K562 (cell line): Measurements from ENCODE around the gene LAMP1. TPM values are rescaled to one million over a fixed set of nuclear protein-coding genes. Genes with fewer than 3 reads are reported as not detected.
"Not testable (repeated sequence)": the region's sequence is repeated elsewhere in the genome, so short reads cannot be mapped to it uniquely, and the experiment has no call there.

Source experiments
- ATAC-seq: fragments of 200-7000 bp; cut with Tn5 transposase; 3 replicates; pipeline ENCODE4 v1.9.1; 2020; ENCODE audit warnings: moderate library complexity
- BruUV-seq: library from RNA; stranded (reverse); fragments of 400-500 nt; replicated peaks from 2 replicates; lab custom pipeline; 2021; lab: Mats Ljungman, UMichigan
- CTCF ChIA-PET: fragments of 300-600 bp; formaldehyde crosslinking; extraction: SDS; loops from one replicate; lab custom pipeline; 2021; ENCODE audit warnings: low intra/inter-chr PET ratio; lab: Yijun Ruan, JAX
- POLR2A ChIA-PET: fragments of 300-600, 350-650 bp; sonication (Branson Sonifier 250); formaldehyde crosslinking; extraction: SDS; loops from one replicate; lab custom pipeline; 2021; ENCODE audit warnings: antibody characterized with exemption, inconsistent platforms; lab: Yijun Ruan, JAX
- DNase-seq, 4 experiments: peaks; one replicate each; pipeline versions ENCODE4 v3.0.0 to v3.0.0-alpha.2; 2011 to 2018; ENCODE audit warnings: low spot score in 3 of 4, mixed read lengths in 3 of 4; ENCODE audit errors: extremely low read depth in 1 of 4
- FAIRE-seq: peaks from 2 replicates; lab custom pipeline; 2011; peaks lifted over from hg19 to GRCh38; lab: Jason Lieb, UNC
- H2AFZ ChIP-seq: 2 replicates; pipeline ENCODE4 v1.6.0; 2011; ENCODE audit warnings: low read depth, low read length, control low read depth, inconsistent platforms
- H3K27ac ChIP-seq: fragments of 200-600 bp; 3 replicates; pipeline ENCODE4 v1.8.0; 2011; ENCODE audit warnings: low read depth, mild to moderate bottlenecking, control low read depth, inconsistent platforms, low read length, moderate library complexity, mixed read lengths; ENCODE audit errors: extremely low read depth
- H3K27me3 ChIP-seq, 2 experiments: fragments of 300-600 bp in 1 of 2; 2 replicates in 1 of 2; 3 replicates in 1 of 2; pipeline versions ENCODE4 v1.6.0 to v1.8.0; 2011; ENCODE audit warnings: inconsistent platforms in 2 of 2, low read length in 2 of 2, mild to moderate bottlenecking in 1 of 2, mixed read lengths in 1 of 2, moderate library complexity in 1 of 2; ENCODE audit not compliant: control insufficient read depth in 2 of 2, insufficient read depth in 2 of 2
- H3K36me3 ChIP-seq: fragments of 300-600 bp; 3 replicates; pipeline ENCODE4 v1.8.0; 2011; ENCODE audit warnings: mild to moderate bottlenecking, low read length, inconsistent platforms; ENCODE audit not compliant: control insufficient read depth, insufficient read depth
- H3K4me1 ChIP-seq, 2 experiments: fragments of 200-600 bp in 1 of 2; replicated peaks in 1 of 2; 2 replicates in 1 of 2; 3 replicates in 1 of 2; pipeline versions ENCODE4 v1.5.1 to v1.8.0; 2011; ENCODE audit warnings: inconsistent platforms in 2 of 2, low read length in 2 of 2, mild to moderate bottlenecking in 1 of 2, mixed read lengths in 1 of 2, moderate library complexity in 1 of 2; ENCODE audit not compliant: control insufficient read depth in 2 of 2, insufficient read depth in 2 of 2
- H3K4me2 ChIP-seq: 2 replicates; pipeline ENCODE4 v1.6.1; 2011; ENCODE audit warnings: low read length, control low read depth, inconsistent platforms, mixed read lengths; ENCODE audit not compliant: insufficient read depth
- H3K4me3 ChIP-seq: fragments of 200-600 bp; sonication (generic), shearing (Covaris generic); 2 replicates; pipeline ENCODE4 v1.5.1; 2016; ENCODE audit warnings: control low read depth, inconsistent platforms
- H3K79me2 ChIP-seq: fragments of 200-600 bp; 3 replicates; pipeline ENCODE4 v1.8.0; 2011; ENCODE audit warnings: low read length, inconsistent platforms; ENCODE audit not compliant: control insufficient read depth, insufficient read depth
- H3K9ac ChIP-seq, 2 experiments: 2 replicates each; pipeline versions ENCODE4 v1.6.0 to v1.6.1; 2011; ENCODE audit warnings: low read depth in 2 of 2, low read length in 2 of 2, control low read depth in 1 of 2, inconsistent platforms in 1 of 2, mild to moderate bottlenecking in 1 of 2, mixed read lengths in 1 of 2; ENCODE audit not compliant: insufficient read depth in 1 of 2
- H3K9me1 ChIP-seq: one replicate; pipeline ENCODE4 v1.6.0; 2011; ENCODE audit warnings: inconsistent platforms, mild to moderate bottlenecking, low read length, moderate library complexity; ENCODE audit not compliant: control insufficient read depth, insufficient read depth
- H3K9me3 ChIP-seq: replicated peaks from 2 replicates; pipeline ENCODE4 v1.5.1; 2011; ENCODE audit warnings: low read depth, low read length, inconsistent platforms; ENCODE audit not compliant: control insufficient read depth, insufficient read depth
- H4K20me1 ChIP-seq: replicated peaks from 2 replicates; pipeline ENCODE4 v1.6.1; 2011; ENCODE audit warnings: low read length, inconsistent platforms, mixed read lengths; ENCODE audit not compliant: control insufficient read depth, insufficient read depth
- CHD4 ChIP-seq: fragments of 200-600 bp; sonication (generic); IDR thresholded peaks from 3 replicates; pipeline ENCODE4 v1.6.1; 2012; ENCODE audit warnings: low read depth, mild to moderate bottlenecking, mixed read lengths, low read length, inconsistent platforms; ENCODE audit not compliant: insufficient read depth, insufficient replicate concordance, poor library complexity, severe bottlenecking
- EP400 ChIP-seq: fragments of 450-650 bp; IDR thresholded peaks from 2 replicates; pipeline ENCODE4 v1.6.1; 2017; ENCODE audit warnings: antibody characterized with exemption, mild to moderate bottlenecking, moderate library complexity
- ESRRA ChIP-seq: fragments of 450-650 bp; IDR thresholded peaks from 2 replicates; pipeline ENCODE4 v1.6.1; 2014; ENCODE audit warnings: low read depth, mild to moderate bottlenecking, moderate library complexity, borderline replicate concordance
- HNRNPL ChIP-seq: fragments of 200-400 bp; formaldehyde crosslinking; IDR thresholded peaks from 2 replicates; pipeline ENCODE4 v1.6.1; 2017; ENCODE audit warnings: low read depth, mild to moderate bottlenecking, low read length
- MXI1 ChIP-seq: IDR thresholded peaks from 2 replicates; pipeline ENCODE4 v1.6.1; 2011; ENCODE audit warnings: low read depth, mild to moderate bottlenecking, improper control_type of control experiment, low read length
- TAF1 ChIP-seq: IDR thresholded peaks from 2 replicates; pipeline ENCODE4 v1.6.1; 2011; ENCODE audit warnings: mild to moderate bottlenecking, low read length, moderate library complexity; ENCODE audit not compliant: insufficient read depth, control insufficient read depth, severe bottlenecking; ENCODE audit errors: extremely low read depth
- ZBTB9 ChIP-seq: fragments of 450-650 bp; formaldehyde crosslinking; IDR thresholded peaks from 2 replicates; pipeline ENCODE4 v1.4.0; 2020; ENCODE audit warnings: mild to moderate bottlenecking, moderate library complexity
- ZNF253 ChIP-seq: fragments of 250-450 bp; sonication (Bioruptor Pico); conservative IDR thresholded peaks from 2 replicates; pipeline ENCODE4 v1.6.1; 2021; ENCODE audit warnings: mild to moderate bottlenecking
- ZNF408 ChIP-seq: fragments of 250-450 bp; sonication (Bioruptor Pico); IDR thresholded peaks from 2 replicates; pipeline ENCODE4 v1.4.0; 2020; ENCODE audit warnings: low read depth, mild to moderate bottlenecking, moderate library complexity
- WGBS: fragments of 100-300 bp; shearing (Covaris generic); methylation state at CpG from one replicate; pipeline ENCODE4 v1.1.6; 2016; ENCODE audit warnings: low coverage, mixed read lengths; ENCODE audit not compliant: insufficient coverage; ENCODE audit errors: missing lambda C conversion rate; 5-methylcytosine and 5-hydroxymethylcytosine counted together
- in situ Hi-C: fragments of 300-500 bp; cut with MboI; formaldehyde crosslinking; loops from 4 replicates; pipeline ENCODE4 v1.15.0; 2018; ENCODE audit warnings: inconsistent platforms, mixed read lengths
- intact Hi-C: fragments of 100-400 bp; cut with micrococcal nuclease; formaldehyde crosslinking; loops from 2 replicates; pipeline ENCODE4 v1.14.2; 2022
- polyA plus RNA-seq, 8 experiments: library from polyadenylated mRNA; depleted of rRNA in 4 of 8; stranded (reverse) in 5 of 8; unstranded in 3 of 8; fragments of >200 nt; fragmentation: Nextera tagmentation in 2 of 8; fragmentation: Illumina TruSeq in 1 of 8; extraction: Ambion mirVana in 2 of 8; extraction: Trizol in 1 of 8; gene quantifications; 2 replicates each; pipeline versions ENCODE4 v1.2.1 to v1.2.3, GENCODE V29; 2011 to 2014; ENCODE audit warnings: inconsistent platforms in 1 of 8, missing spikeins in 1 of 8
- total RNA-seq, 7 experiments: library from RNA; depleted of rRNA in 6 of 7; stranded (reverse); fragments of >200 nt in 6 of 7; fragmentation: Illumina TruSeq in 2 of 7; extraction: Trizol in 2 of 7; gene quantifications; 2 replicates each; pipeline versions ENCODE4 v1.2.1 to v1.2.3, GENCODE V29; 2011 to 2021; ENCODE audit warnings: low replicate concordance in 1 of 7

LAMP1 gene
- total and polyA plus RNA-seq, 9 of the 15 experiments (the other 6 are each of a cell fraction or from before 2014, with no cell fraction given): 2.2 to 70.1 (median 30.5) TPM

- H3K9ac ChIP-seq: no peak overlapping the region
- FAIRE-seq (no peak), ATAC-seq (no peak), DNase-seq (no peak)
- in situ Hi-C loops (no loop called here), intact Hi-C loops (no loop called here)
- BruUV-seq: no TSS peak
- no peaks in the 10 kb centered on the region for H3K79me2 ChIP-seq
- no peak overlapping the region for H3K4me3 ChIP-seq
- no peaks in the 10 kb centered on the region for H4K20me1 ChIP-seq
- TF ChIP-seq ZNF253: no peak
- no peak for TF ChIP-seq CHD4
- no peak for TF ChIP-seq ZNF408 (CRISPR knock-in tag)
- no peak for TF ChIP-seq MXI1
- TF ChIP-seq HNRNPL: no peak
- no peak for TF ChIP-seq ZBTB9 (CRISPR knock-in tag)
- TF ChIP-seq ESRRA: no peak
- no peak for TF ChIP-seq TAF1
- TF ChIP-seq EP400: no peak
- no peaks in the 10 kb centered on the region for H3K4me1 ChIP-seq
- H3K9me3 ChIP-seq: no peaks in the 10 kb centered on the region
- H3K9me1 ChIP-seq: no peaks in the 10 kb centered on the region
- ChIA-PET CTCF (no interaction called here), POLR2A (no interaction called here)
- H3K4me2 ChIP-seq: no peak overlapping the region
- H2AFZ ChIP-seq: no peak overlapping the region
- H3K27me3 ChIP-seq: no peaks in the 10 kb centered on the region
- no peak overlapping the region for H3K27ac ChIP-seq
- WGBS: 76% methylated on average over 13 of the region's 13 CpGs
- peaks cover 70% of the 10 kb centered on the region for H3K36me3 ChIP-seq
Observed at GRCh38 chr13:113260996-113261395, 36.0 kb upstream of the LAMP1 start.

GRCh38 chr13:113263016-113263415, 34.0 kb upstream of the LAMP1 start:
- H3K4me2 ChIP-seq, H3K9ac ChIP-seq, intact Hi-C loops, ATAC-seq, FAIRE-seq, CTCF ChIA-PET, H3K27ac ChIP-seq, H3K4me3 ChIP-seq, BruUV-seq, H2AFZ ChIP-seq, H3K4me1 ChIP-seq, POLR2A ChIA-PET, H3K27me3 ChIP-seq, H4K20me1 ChIP-seq, H3K9me1 ChIP-seq, in situ Hi-C loops, H3K79me2 ChIP-seq, DNase-seq, H3K9me3 ChIP-seq: not testable (repeated sequence)
- H3K36me3 ChIP-seq: peaks cover 56% of the 10 kb centered on the region
- 90% methylated on average over 10 of the region's 14 CpGs for WGBS
